WTC11 (cell line): ENCODE measurements around the gene RRBP1.

Experiments used
- CTCF ChIP-seq: fragments of 200-600 bp; IDR thresholded peaks from 2 replicates; pipeline ENCODE4 v1.8.0; 2022; ENCODE audit warnings: antibody characterized with exemption
- GABPB1 ChIP-seq: sonication (generic); formaldehyde crosslinking; IDR thresholded peaks from 2 replicates; pipeline ENCODE4 v1.8.1; 2023; ENCODE audit warnings: mild to moderate bottlenecking, missing genetic modification reagents
- JUN ChIP-seq: sonication (generic); formaldehyde crosslinking; IDR thresholded peaks from 2 replicates; pipeline ENCODE4 v1.8.0; 2023; ENCODE audit warnings: mild to moderate bottlenecking, missing genetic modification reagents
- MAX ChIP-seq: sonication (generic); formaldehyde crosslinking; IDR thresholded peaks from 2 replicates; pipeline ENCODE4 v1.8.0; 2022; ENCODE audit warnings: mild to moderate bottlenecking, missing genetic modification reagents
- SMAD3 ChIP-seq: sonication (generic); formaldehyde crosslinking; IDR thresholded peaks from 2 replicates; pipeline ENCODE4 v1.8.0; 2022; ENCODE audit warnings: missing genetic modification reagents, mild to moderate bottlenecking, borderline replicate concordance
- ZNF121 ChIP-seq: sonication (generic); formaldehyde crosslinking; IDR thresholded peaks from 2 replicates; pipeline ENCODE4 v1.8.0; 2023; ENCODE audit warnings: missing genetic modification reagents
- ZNF138 ChIP-seq: sonication (generic); formaldehyde crosslinking; conservative IDR thresholded peaks from 2 replicates; pipeline ENCODE4 v1.8.1; 2022; ENCODE audit warnings: mild to moderate bottlenecking, moderate library complexity, missing genetic modification reagents

- TF ChIP-seq ZNF138 = no peak
- TF ChIP-seq ZNF121 (CRISPR knock-in tag) = no peak
- TF ChIP-seq CTCF = no peak
- no peak for TF ChIP-seq SMAD3 (CRISPR knock-in tag)
- no peak for TF ChIP-seq MAX (CRISPR knock-in tag)
- no peak for TF ChIP-seq JUN (CRISPR knock-in tag)
- no peak for TF ChIP-seq GABPB1
These were observed 28.0 kb downstream of the RRBP1 start for GRCh38 chr20:17653835-17654648.
